ENCODE data around the gene MAST3.

Gene MAST3

GRCh38 chr19:18143902-18144301, 46.3 kb downstream of the MAST3 start:
- Histone ChIP-seq H4K8ac (ENCODE audit: low read depth, low read length) (no peak overlapping the region), H3K14ac (ENCODE audit: low read length) (no peak overlapping the region), H3K4me1 (ENCODE audit: control insufficient read depth in 1 of 2, insufficient read depth in 2 of 2, low read length in 2 of 2) (no peaks in the 10 kb centered on the region), H2BK120ac (ENCODE audit: insufficient read depth, low read length, poor library complexity) (no peak overlapping the region), H3K4me3 (ENCODE audit: low read depth, low read length) (no peak overlapping the region), H4K91ac (ENCODE audit: low read depth, low read length) (no peak overlapping the region), H3K27ac (ENCODE audit: low read depth, low read length) (no peak overlapping the region), H3K9ac (ENCODE audit: low read length) (no peak overlapping the region), H3K23ac (ENCODE audit: low read length) (no peak overlapping the region), H2AFZ (ENCODE audit: insufficient read depth, low read length, poor library complexity) (no peak overlapping the region), H3K9me3 (ENCODE audit: insufficient read depth, low read depth, low read length) (no peaks in the 10 kb centered on the region), H3K18ac (ENCODE audit: low read length) (no peak overlapping the region), H3K4ac (ENCODE audit: low read depth, low read length) (no peak overlapping the region), H4K12ac (ENCODE audit: low read depth, low read length) (no peak overlapping the region), H2BK5ac (ENCODE audit: low read depth, low read length, poor library complexity) (no peak overlapping the region), H3K36me3 (ENCODE audit: control insufficient read depth in 1 of 2, insufficient read depth in 2 of 2, low read length in 2 of 2) (peaks cover 17 to 20% of the 10 kb centered on the region in 2 experiments), H3K79me2 (ENCODE audit: control insufficient read depth, insufficient read depth, low read length, poor library complexity) (no peaks in the 10 kb centered on the region), H3K79me1 (ENCODE audit: low read length) (no peaks in the 10 kb centered on the region), H2AK5ac (ENCODE audit: low read length) (no peak overlapping the region), H3K27me3 (ENCODE audit: insufficient read depth, low read length) (no peaks in the 10 kb centered on the region), H3K4me2 (ENCODE audit: low read length) (no peak overlapping the region), H2BK12ac (ENCODE audit: low read length) (no peak overlapping the region)
- WGBS (ENCODE audit: extremely low coverage, insufficient coverage, insufficient read length), result no CpG with 5 or more reads among the region's 3 CpGs
- DNase-seq, result no peak

- Histone ChIP-seq H3K79me1 (ENCODE audit: low read length) (no peaks in the 10 kb centered on the region), H3K9me3 (ENCODE audit: insufficient read depth, low read depth, low read length) (no peaks in the 10 kb centered on the region), H3K79me2 (ENCODE audit: control insufficient read depth, insufficient read depth, low read length, poor library complexity) (no peaks in the 10 kb centered on the region), H3K14ac (ENCODE audit: low read length) (no peak overlapping the region), H2BK120ac (ENCODE audit: insufficient read depth, low read length, poor library complexity) (no peak overlapping the region), H4K12ac (ENCODE audit: low read depth, low read length) (no peak overlapping the region), H2BK5ac (ENCODE audit: low read depth, low read length, poor library complexity) (no peak overlapping the region), H3K4me3 (ENCODE audit: low read depth, low read length) (peak overlapping the region; percentile 31), H3K9ac (ENCODE audit: low read length) (no peak overlapping the region), H3K4ac (ENCODE audit: low read depth, low read length) (no peak overlapping the region), H2AK5ac (ENCODE audit: low read length) (no peak overlapping the region), H3K27me3 (ENCODE audit: insufficient read depth, low read length) (no peaks in the 10 kb centered on the region), H3K18ac (ENCODE audit: low read length) (no peak overlapping the region), H3K4me2 (ENCODE audit: low read length) (no peak overlapping the region), H3K4me1 (ENCODE audit: control insufficient read depth in 1 of 2, insufficient read depth in 2 of 2, low read length in 2 of 2) (no peaks in the 10 kb centered on the region), H3K27ac (ENCODE audit: low read depth, low read length) (no peak overlapping the region), H2AFZ (ENCODE audit: insufficient read depth, low read length, poor library complexity) (no peak overlapping the region), H4K8ac (ENCODE audit: low read depth, low read length) (no peak overlapping the region), H3K36me3 (ENCODE audit: control insufficient read depth in 1 of 2, insufficient read depth in 2 of 2, low read length in 2 of 2) (peaks cover 14 to 20% of the 10 kb centered on the region in 2 experiments), H3K23ac (ENCODE audit: low read length) (no peak overlapping the region), H4K91ac (ENCODE audit: low read depth, low read length) (no peak overlapping the region), H2BK12ac (ENCODE audit: low read length) (no peak overlapping the region)
- WGBS (ENCODE audit: extremely low coverage, insufficient coverage, insufficient read length), result no CpG with 5 or more reads among the region's 16 CpGs
- no peak for DNase-seq
Measured at GRCh38 chr19:18144361-18144760, 46.8 kb downstream of the MAST3 start.

- Histone ChIP-seq H3K23ac (ENCODE audit: low read length) (no peak overlapping the region), H2AFZ (ENCODE audit: insufficient read depth, low read length, poor library complexity) (no peak overlapping the region), H2BK5ac (ENCODE audit: low read depth, low read length, poor library complexity) (no peak overlapping the region), H3K27ac (ENCODE audit: low read depth, low read length) (no peak overlapping the region), H4K91ac (ENCODE audit: low read depth, low read length) (no peak overlapping the region), H2BK12ac (ENCODE audit: low read length) (no peak overlapping the region), H3K4me1 (ENCODE audit: control insufficient read depth in 1 of 2, insufficient read depth in 2 of 2, low read length in 2 of 2) (no peaks in the 10 kb centered on the region), H3K4ac (ENCODE audit: low read depth, low read length) (no peak overlapping the region), H3K79me1 (ENCODE audit: low read length) (no peaks in the 10 kb centered on the region), H3K18ac (ENCODE audit: low read length) (no peak overlapping the region), H3K79me2 (ENCODE audit: control insufficient read depth, insufficient read depth, low read length, poor library complexity) (no peaks in the 10 kb centered on the region), H2AK5ac (ENCODE audit: low read length) (no peak overlapping the region), H3K36me3 (ENCODE audit: control insufficient read depth in 1 of 2, insufficient read depth in 2 of 2, low read length in 2 of 2) (peaks cover 14 to 20% of the 10 kb centered on the region in 2 experiments), H4K8ac (ENCODE audit: low read depth, low read length) (no peak overlapping the region), H3K4me3 (ENCODE audit: low read depth, low read length) (no peak overlapping the region), H3K14ac (ENCODE audit: low read length) (no peak overlapping the region), H3K27me3 (ENCODE audit: insufficient read depth, low read length) (no peaks in the 10 kb centered on the region), H3K9ac (ENCODE audit: low read length) (no peak overlapping the region), H3K4me2 (ENCODE audit: low read length) (no peak overlapping the region), H2BK120ac (ENCODE audit: insufficient read depth, low read length, poor library complexity) (no peak overlapping the region), H3K9me3 (ENCODE audit: insufficient read depth, low read depth, low read length) (no peaks in the 10 kb centered on the region), H4K12ac (ENCODE audit: low read depth, low read length) (no peak overlapping the region)
- no peak for DNase-seq
- no CpG with 5 or more reads among the region's 28 CpGs for WGBS (ENCODE audit: extremely low coverage, insufficient coverage, insufficient read length)
Measured at GRCh38 chr19:18144906-18145305, 47.3 kb downstream of the MAST3 start.

- H4K91ac ChIP-seq (ENCODE audit: low read depth, low read length), result no peak overlapping the region
- H3K79me1 ChIP-seq (ENCODE audit: low read length), result no peaks in the 10 kb centered on the region
- H2BK5ac ChIP-seq (ENCODE audit: low read depth, low read length, poor library complexity), result no peak overlapping the region
- H2AFZ ChIP-seq (ENCODE audit: insufficient read depth, low read length, poor library complexity), result no peak overlapping the region
- H3K79me2 ChIP-seq (ENCODE audit: control insufficient read depth, insufficient read depth, low read length, poor library complexity), result no peaks in the 10 kb centered on the region
- no peak overlapping the region for H3K4me3 ChIP-seq (ENCODE audit: low read depth, low read length)
- H4K8ac ChIP-seq (ENCODE audit: low read depth, low read length), result no peak overlapping the region
- no CpG with 5 or more reads among the region's 19 CpGs for WGBS (ENCODE audit: extremely low coverage, insufficient coverage, insufficient read length)
- H3K23ac ChIP-seq (ENCODE audit: low read length), result no peak overlapping the region
- H3K4me1 ChIP-seq (ENCODE audit: control insufficient read depth in 1 of 2, insufficient read depth in 2 of 2, low read length in 2 of 2), result no peaks in the 10 kb centered on the region
- H3K9ac ChIP-seq (ENCODE audit: low read length), result no peak overlapping the region
- H3K27me3 ChIP-seq (ENCODE audit: insufficient read depth, low read length), result no peaks in the 10 kb centered on the region
- no peak overlapping the region for H3K18ac ChIP-seq (ENCODE audit: low read length)
- no peak overlapping the region for H2BK120ac ChIP-seq (ENCODE audit: insufficient read depth, low read length, poor library complexity)
- no peak overlapping the region for H3K4ac ChIP-seq (ENCODE audit: low read depth, low read length)
- no peak overlapping the region for H4K12ac ChIP-seq (ENCODE audit: low read depth, low read length)
- peaks cover 14 to 20% of the 10 kb centered on the region in 2 experiments for H3K36me3 ChIP-seq (ENCODE audit: control insufficient read depth in 1 of 2, insufficient read depth in 2 of 2, low read length in 2 of 2)
- H3K27ac ChIP-seq (ENCODE audit: low read depth, low read length), result no peak overlapping the region
- H2BK12ac ChIP-seq (ENCODE audit: low read length), result no peak overlapping the region
- no peak for DNase-seq
- no peak overlapping the region for H3K14ac ChIP-seq (ENCODE audit: low read length)
- H2AK5ac ChIP-seq (ENCODE audit: low read length), result no peak overlapping the region
- no peaks in the 10 kb centered on the region for H3K9me3 ChIP-seq (ENCODE audit: insufficient read depth, low read depth, low read length)
- no peak overlapping the region for H3K4me2 ChIP-seq (ENCODE audit: low read length)
Measured at GRCh38 chr19:18145391-18145999, 47.9 kb downstream of the MAST3 start.
